ENCODE measurements around the gene FAM174B. TPM values are rescaled to one million over a fixed set of nuclear protein-coding genes. Genes with fewer than 3 reads are reported as not detected.

The FAM174B gene
- total and polyA plus RNA-seq, 8 donors, result 26.0 to 122 (median 64.7) TPM

DNA sequence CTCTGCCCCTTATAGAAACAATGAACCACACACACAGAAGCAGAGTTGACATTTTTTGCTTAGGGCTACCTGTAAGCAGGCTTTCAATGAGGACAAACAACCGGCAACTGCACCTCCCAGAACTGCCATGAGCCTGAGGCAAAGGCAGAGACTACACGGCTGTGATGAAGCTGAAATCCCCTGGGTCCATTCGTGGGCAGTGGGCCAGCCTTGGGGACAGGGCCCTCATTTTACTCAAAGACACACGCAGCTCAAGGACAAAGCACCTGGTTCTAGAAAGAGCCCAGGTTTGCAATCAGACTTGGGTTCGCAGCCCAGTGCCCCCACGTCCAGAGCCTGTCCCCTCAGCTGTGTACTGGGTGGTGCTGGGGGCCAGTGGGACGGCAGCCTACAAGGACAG, 17.9 kb downstream of the FAM174B start:
- Histone ChIP-seq H3K9me3 (no peaks in the 10 kb centered on the region), H3K27ac (peak overlapping the region; percentile 72 to 92 (median 73)), H3K4me1 (peaks cover 38 to 48% (median 43%) of the 10 kb centered on the region in 3 donors), H3K4me3 (peak overlapping the region in 1 of 4 donors; percentile 7), H3K36me3 (no peaks in the 10 kb centered on the region), H3K27me3 (no peaks in the 10 kb centered on the region)
- 31 to 35% methylated on average over 7 of the region's 7 CpGs for WGBS, 2 donors
- FAIRE-seq, result no peak
- peak in 2 of 4 donors; percentile 0 to 3 for ATAC-seq
- peak in 4 of 6 donors; percentile 33 to 56 (median 44) for DNase-seq
- intact Hi-C loops (cut with DNase I), result no loop called here
- TF ChIP-seq, protein P1, sequence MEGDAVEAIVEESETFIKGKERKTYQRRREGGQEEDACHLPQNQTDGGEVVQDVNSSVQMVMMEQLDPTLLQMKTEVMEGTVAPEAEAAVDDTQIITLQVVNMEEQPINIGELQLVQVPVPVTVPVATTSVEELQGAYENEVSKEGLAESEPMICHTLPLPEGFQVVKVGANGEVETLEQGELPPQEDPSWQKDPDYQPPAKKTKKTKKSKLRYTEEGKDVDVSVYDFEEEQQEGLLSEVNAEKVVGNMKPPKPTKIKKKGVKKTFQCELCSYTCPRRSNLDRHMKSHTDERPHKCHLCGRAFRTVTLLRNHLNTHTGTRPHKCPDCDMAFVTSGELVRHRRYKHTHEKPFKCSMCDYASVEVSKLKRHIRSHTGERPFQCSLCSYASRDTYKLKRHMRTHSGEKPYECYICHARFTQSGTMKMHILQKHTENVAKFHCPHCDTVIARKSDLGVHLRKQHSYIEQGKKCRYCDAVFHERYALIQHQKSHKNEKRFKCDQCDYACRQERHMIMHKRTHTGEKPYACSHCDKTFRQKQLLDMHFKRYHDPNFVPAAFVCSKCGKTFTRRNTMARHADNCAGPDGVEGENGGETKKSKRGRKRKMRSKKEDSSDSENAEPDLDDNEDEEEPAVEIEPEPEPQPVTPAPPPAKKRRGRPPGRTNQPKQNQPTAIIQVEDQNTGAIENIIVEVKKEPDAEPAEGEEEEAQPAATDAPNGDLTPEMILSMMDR (IDR thresholded peaks at IDR 0.05), result no peak

DNA sequence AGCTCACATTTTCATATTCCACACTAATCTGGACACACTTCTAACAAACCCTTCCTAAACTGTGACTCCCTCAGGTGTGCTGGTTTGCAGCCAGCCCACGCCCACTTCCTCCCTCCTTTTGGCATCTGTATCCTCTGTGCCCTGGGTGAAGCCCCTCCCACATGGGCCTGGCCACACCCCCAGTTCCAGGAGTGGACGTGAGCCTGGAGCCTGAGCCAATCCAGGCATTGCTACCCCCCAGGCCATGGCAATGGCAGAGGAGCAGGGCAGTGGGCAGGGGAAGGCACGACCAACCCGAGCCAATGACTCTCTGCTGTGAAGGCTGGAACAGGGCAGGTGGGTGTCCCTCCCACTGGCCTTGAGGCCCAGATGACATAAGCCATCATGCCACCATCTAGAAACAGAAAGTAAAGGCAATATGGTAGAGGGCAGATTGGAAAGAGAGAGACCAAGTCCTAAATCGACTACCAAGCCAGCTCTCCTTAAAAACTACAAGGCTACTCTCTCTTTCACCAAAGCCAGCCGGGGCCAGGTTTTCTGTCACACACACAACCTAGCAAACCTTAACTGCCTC, 18.6 kb downstream of the FAM174B start:
- FAIRE-seq (no peak), DNase-seq (peak; percentile 87 to 96 (median 92)), ATAC-seq (peak; percentile 79 to 84 (median 82))
- Histone ChIP-seq H3K4me1 (peaks cover 38 to 48% (median 43%) of the 10 kb centered on the region in 3 donors), H3K27me3 (no peaks in the 10 kb centered on the region), H3K27ac (peak overlapping the region; percentile 72 to 92 (median 73)), H3K9me3 (no peaks in the 10 kb centered on the region), H3K36me3 (no peaks in the 10 kb centered on the region), H3K4me3 (peak overlapping the region in 1 of 4 donors; percentile 7)
- intact Hi-C loops (cut with DNase I), result no loop called here
- WGBS, 2 donors, result 34 to 38% methylated on average over 6 of the region's 6 CpGs
- TF ChIP-seq, protein P1 (IDR thresholded peaks at IDR 0.05), result no peak

DNA sequence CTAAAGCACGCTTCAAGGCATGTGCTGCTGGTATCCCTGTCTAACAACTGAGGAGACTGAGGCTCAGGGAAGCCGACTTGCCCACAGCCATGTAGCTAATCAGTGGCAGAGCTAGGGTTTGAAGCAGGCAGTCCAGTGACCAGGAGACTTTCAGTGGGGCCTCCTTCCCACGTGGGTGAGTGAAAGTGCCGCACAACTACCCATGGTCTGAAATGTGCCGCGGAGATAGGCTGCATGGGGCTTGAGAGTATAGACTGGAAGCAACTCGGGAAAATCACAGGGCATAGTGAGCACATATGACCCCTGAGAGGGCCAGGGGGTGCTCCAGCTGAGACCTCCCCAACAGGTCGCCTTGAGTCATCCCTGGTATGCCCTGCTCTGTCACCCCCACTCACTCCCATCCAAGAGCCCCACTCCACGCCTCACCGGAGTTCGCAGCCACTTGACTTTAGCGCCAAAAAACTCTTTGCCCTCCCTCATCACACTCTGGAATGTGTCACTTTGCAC, 19.1 kb downstream of the FAM174B start:
- ATAC-seq (no peak), FAIRE-seq (no peak), DNase-seq (peak in 2 of 6 donors; percentile 19 to 54)
- Histone ChIP-seq H3K27me3 (no peaks in the 10 kb centered on the region), H3K27ac (peak overlapping the region in 2 of 4 donors; percentile 74 to 92), H3K4me1 (peaks cover 38 to 48% (median 43%) of the 10 kb centered on the region in 3 donors), H3K36me3 (no peaks in the 10 kb centered on the region), H3K4me3 (peak overlapping the region in 1 of 4 donors; percentile 7), H3K9me3 (no peaks in the 10 kb centered on the region)
- WGBS, 2 donors, result 67 to 79% methylated on average over 12 of the region's 12 CpGs
- intact Hi-C loops (cut with DNase I), result no loop called here
- TF ChIP-seq, protein P1 (IDR thresholded peaks at IDR 0.05), result no peak

DNA sequence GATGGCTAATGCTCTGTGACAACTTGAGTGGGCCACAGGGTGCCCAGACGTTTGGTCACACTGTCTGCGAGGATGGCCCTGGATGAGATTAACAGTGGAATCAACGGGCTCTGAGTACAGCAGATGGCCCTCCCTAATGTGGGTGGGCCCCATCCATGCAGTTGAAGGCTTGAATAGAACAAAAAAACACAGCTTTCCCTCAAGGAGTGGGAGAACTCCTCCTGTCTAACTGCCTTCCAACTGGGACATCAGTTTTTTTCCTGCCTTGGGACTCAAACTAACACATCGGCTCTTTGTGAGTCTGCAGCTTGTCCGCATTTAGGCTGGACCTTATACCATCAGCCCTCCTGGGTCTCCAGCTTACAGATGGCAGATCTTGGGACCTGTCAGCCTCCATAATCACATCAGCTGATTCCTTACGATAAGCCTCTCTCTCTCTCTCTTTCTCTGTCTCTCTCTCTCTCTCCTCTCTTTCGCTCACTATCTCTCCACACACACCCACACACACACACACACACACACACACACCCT, 20.8 kb downstream of the FAM174B start:
- peaks cover 0 to 4% (median 0%) of the 10 kb centered on the region in 3 donors for H3K36me3 ChIP-seq
- intact Hi-C loops (cut with DNase I), result no loop called here
- no peak overlapping the region for H3K4me3 ChIP-seq
- ATAC-seq (no peak), DNase-seq (peak in 2 of 6 donors; percentile 5 to 12), FAIRE-seq (no peak)
- H3K27me3 ChIP-seq, result no peaks in the 10 kb centered on the region
- 59 to 61% methylated on average over 7 of the region's 7 CpGs for WGBS, 2 donors
- TF ChIP-seq, protein P1 (IDR thresholded peaks at IDR 0.05), result no peak
- H3K9me3 ChIP-seq, result no peaks in the 10 kb centered on the region
- H3K27ac ChIP-seq, result no peak overlapping the region
- peaks cover 38 to 45% (median 43%) of the 10 kb centered on the region in 3 donors for H3K4me1 ChIP-seq

DNA sequence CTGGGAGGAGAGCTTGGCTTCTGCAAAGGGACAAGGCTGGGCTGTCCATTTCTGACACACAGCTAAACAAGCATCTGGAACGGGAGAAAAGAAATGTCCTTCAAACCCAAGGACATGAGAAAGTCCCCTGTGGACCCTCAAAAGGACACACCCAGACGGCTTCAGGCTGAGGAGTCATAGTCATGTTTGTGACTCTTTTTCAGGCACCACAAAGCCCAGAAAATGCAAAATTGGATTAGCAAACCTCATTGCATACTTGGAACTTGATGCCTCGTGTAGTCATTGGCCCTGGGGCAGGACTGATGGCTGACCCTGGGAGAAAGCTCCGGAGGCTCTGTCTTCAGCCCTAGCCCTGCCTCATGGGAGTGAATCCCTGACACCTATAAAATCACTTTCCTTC, 21.5 kb downstream of the FAM174B start:
- TF ChIP-seq, protein P1 (IDR thresholded peaks at IDR 0.05), result no peak
- Histone ChIP-seq H3K4me3 (no peak overlapping the region), H3K36me3 (peaks cover 0 to 10% (median 0%) of the 10 kb centered on the region in 3 donors), H3K27me3 (no peaks in the 10 kb centered on the region), H3K27ac (no peak overlapping the region), H3K4me1 (peaks cover 33 to 39% (median 39%) of the 10 kb centered on the region in 3 donors), H3K9me3 (no peaks in the 10 kb centered on the region)
- FAIRE-seq (no peak), ATAC-seq (no peak), DNase-seq (peak in 2 of 6 donors; percentile 6 to 8)
- intact Hi-C loops (cut with DNase I), result no loop called here
- 39 to 44% methylated on average over 4 of the region's 4 CpGs for WGBS, 2 donors
